HG02798 (cell line): Measurements from ENCODE around the gene DCP2.

Source experiments
- ATAC-seq: cut with Tn5 transposase; IDR thresholded peaks from one replicate; pipeline ENCODE4 v1.9.1; 2021; ENCODE audit warnings: mild to moderate bottlenecking; ENCODE audit not compliant: unreplicated experiment, poor library complexity

Gene DCP2

GRCh38 chr5:113062869-113063508 is 86.4 kb downstream of the DCP2 start:
- no peak for ATAC-seq

GRCh38 chr5:113063927-113064326 is 87.3 kb downstream of the DCP2 start:
- no peak for ATAC-seq

GRCh38 chr5:113064806-113065205 is 88.2 kb downstream of the DCP2 start:
- ATAC-seq, result no peak

DNA sequence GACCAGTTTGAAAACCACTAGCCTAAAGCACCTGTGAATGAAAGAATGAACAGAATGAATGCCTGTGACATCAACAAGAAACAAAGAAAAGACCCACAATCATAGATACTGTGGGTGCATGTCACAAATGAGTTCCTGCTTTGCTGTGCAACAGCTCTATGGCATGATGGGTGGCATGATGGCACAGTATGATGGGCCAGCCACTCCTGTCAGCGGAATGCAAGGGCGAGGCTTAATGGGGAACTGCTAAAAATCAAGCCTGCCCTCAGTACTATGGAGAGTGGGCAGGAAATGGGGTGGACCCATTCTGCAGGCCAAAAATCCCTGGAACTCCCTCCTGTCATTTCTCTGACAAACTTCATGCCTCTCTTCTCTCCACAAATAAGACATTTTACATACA is 89.0 kb downstream of the DCP2 start:
- ATAC-seq, result no peak

DNA sequence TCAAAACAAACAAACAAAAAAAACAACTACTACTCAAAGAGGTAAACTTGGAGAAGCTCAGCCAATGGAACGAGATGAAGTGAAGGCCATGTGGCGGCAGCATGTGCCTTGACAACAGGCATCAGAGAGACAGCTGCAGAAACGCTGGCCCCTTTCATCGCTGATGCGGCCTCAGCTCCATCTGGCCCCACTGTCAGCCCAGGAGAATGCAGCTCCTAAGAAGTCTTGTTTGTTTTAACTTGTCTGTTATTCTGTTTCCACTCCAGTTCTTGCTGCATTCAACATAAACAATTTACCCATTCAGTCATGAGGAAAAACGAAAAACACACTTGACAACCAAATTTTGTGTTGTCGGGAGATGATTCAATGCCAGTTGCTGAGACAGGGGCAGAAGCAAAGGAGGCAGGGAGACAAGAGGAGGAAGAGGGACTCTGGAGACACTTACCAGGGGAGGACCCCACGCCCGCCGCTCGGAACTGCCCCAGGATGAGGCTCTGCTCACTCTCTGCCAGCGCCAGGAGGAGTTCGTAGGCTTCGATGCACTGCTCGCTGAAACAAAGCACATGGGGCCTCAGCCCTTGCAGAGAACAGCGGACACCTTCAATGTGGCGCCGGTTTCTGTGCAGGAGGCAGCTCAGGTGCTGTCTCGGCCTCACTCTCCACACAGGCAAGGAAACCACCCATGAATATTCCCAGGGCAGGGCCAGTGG is 91.2 kb downstream of the DCP2 start:
- ATAC-seq, result no peak

GRCh38 chr5:113068559-113068958 is 92.0 kb downstream of the DCP2 start:
- no peak for ATAC-seq
